Ascending aorta (tissue), 2 donors: ENCODE data around the gene ELF3. TPM values are rescaled to one million over a fixed set of nuclear protein-coding genes. Genes with fewer than 3 reads are reported as not detected.

ENCODE experiments used
- DNase-seq, 2 donors: peaks; one replicate each; pipeline ENCODE4 v3.0.0-alpha.2; 2019; ENCODE audit warnings: low spot score in 2 of 2
- H3K27ac ChIP-seq, 2 donors: fragments of 200-600 bp; sonication (generic); one replicate each; pipeline ENCODE4 v1.5.1; 2016 to 2017; ENCODE audit warnings: mild to moderate bottlenecking in 1 of 2
- H3K27me3 ChIP-seq: fragments of 200-600 bp; sonication (generic); one replicate; pipeline ENCODE4 v1.5.1; 2017
- H3K36me3 ChIP-seq, 2 donors: fragments of 200-600 bp; sonication (generic); one replicate each; pipeline ENCODE4 v1.5.1; 2016
- H3K4me1 ChIP-seq, 2 donors: fragments of 200-600 bp; sonication (generic); one replicate each; pipeline ENCODE4 v1.5.1; 2016 to 2017; ENCODE audit warnings: mild to moderate bottlenecking in 1 of 2
- H3K4me3 ChIP-seq, 2 donors: fragments of 200-600 bp; sonication (generic); one replicate each; pipeline ENCODE4 v1.5.1; 2016 to 2017; ENCODE audit warnings: mild to moderate bottlenecking in 1 of 2
- H3K9me3 ChIP-seq, 2 donors: fragments of 200-600 bp; sonication (generic); one replicate each; pipeline ENCODE4 v1.5.1; 2016
- CTCF ChIP-seq, 3 experiments: fragments of 200-600 bp in 2 of 3; fragments of 450-650 bp in 1 of 3; sonication (generic) in 2 of 3; IDR thresholded peaks; one replicate each; pipeline ENCODE4 v1.5.1; 2016 to 2019; ENCODE audit warnings: antibody characterized with exemption in 3 of 3, mild to moderate bottlenecking in 1 of 3, moderate library complexity in 1 of 3
- intact Hi-C: fragments of 100-400 bp; cut with DNase I; formaldehyde crosslinking; loops from one replicate; pipeline ENCODE4 v1.15.1; 2023
- total RNA-seq: library from RNA; depleted of rRNA; stranded (reverse); fragments of >200 nt; gene quantifications from one replicate; pipeline ENCODE4 v1.1.0, GENCODE V29; 2016

Gene ELF3
- total RNA-seq, 1 donor from 2014 or later: 0.96 TPM

GRCh38 chr1:202014915-202015661, 4.7 kb downstream of the ELF3 start:
- H3K27me3 ChIP-seq: no peaks in the 10 kb centered on the region
- intact Hi-C loops: no loop called here
- H3K4me3 ChIP-seq: no peak overlapping the region
- no peak overlapping the region for H3K27ac ChIP-seq
- DNase-seq: no peak
- no peaks in the 10 kb centered on the region for H3K9me3 ChIP-seq
- no peaks in the 10 kb centered on the region for H3K4me1 ChIP-seq
- H3K36me3 ChIP-seq: no peaks in the 10 kb centered on the region
- no peak for TF ChIP-seq CTCF (IDR thresholded peaks at IDR 0.05)

DNA sequence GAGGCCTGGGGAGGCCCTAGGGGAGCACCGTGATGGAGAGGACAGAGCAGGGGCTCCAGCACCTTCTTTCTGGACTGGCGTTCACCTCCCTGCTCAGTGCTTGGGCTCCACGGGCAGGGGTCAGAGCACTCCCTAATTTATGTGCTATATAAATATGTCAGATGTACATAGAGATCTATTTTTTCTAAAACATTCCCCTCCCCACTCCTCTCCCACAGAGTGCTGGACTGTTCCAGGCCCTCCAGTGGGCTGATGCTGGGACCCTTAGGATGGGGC, 5.2 kb downstream of the ELF3 start:
- H3K36me3 ChIP-seq: no peaks in the 10 kb centered on the region
- intact Hi-C loops: no loop called here
- DNase-seq: no peak
- H3K9me3 ChIP-seq: no peaks in the 10 kb centered on the region
- H3K27ac ChIP-seq: no peak overlapping the region
- TF ChIP-seq CTCF (IDR thresholded peaks at IDR 0.05): no peak
- no peaks in the 10 kb centered on the region for H3K4me1 ChIP-seq
- H3K27me3 ChIP-seq: no peaks in the 10 kb centered on the region
- H3K4me3 ChIP-seq: no peak overlapping the region

DNA sequence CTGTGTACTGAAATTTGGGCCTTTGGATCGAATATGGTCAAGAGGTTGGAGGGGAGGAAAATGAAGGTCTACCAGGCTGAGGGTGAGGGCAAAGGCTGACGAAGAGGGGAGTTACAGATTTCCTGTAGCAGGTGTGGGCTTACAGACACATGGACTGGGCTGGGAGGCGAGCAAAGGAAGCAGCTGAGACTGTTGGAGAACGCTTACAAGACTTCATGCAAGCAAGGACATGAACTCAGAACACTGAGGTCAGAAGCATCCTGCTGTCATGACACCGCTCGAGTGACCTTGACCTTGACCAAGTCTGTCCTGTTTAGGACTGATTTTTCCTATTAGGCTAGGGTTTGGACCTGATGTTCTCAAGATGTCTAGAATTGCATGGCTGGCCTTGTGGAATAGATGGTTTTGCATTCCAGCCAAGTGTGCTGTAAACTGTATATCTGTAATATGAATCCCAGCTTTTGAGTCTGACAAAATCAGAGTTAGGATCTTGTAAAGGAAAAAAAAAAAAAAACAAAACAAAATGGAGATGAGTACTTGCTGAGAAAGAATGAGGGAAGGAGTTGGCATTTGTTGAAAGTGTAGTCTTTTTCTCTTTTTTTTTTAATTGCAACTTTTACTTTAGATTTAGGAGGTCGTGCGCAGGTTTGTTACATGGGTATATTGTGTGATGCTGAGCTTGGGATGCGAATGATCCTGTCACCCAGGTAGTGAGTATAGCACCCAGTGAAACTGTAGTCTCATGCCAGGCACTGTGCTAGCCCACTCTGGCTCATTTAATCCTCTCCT, 5.8 kb downstream of the ELF3 start:
- intact Hi-C loops: no loop called here

GRCh38 chr1:202016811-202017748, 6.7 kb downstream of the ELF3 start:
- TF ChIP-seq CTCF (IDR thresholded peaks at IDR 0.05): no peak
- no peaks in the 10 kb centered on the region for H3K4me1 ChIP-seq
- DNase-seq: no peak
- no peaks in the 10 kb centered on the region for H3K9me3 ChIP-seq
- H3K27me3 ChIP-seq: no peaks in the 10 kb centered on the region
- H3K4me3 ChIP-seq: no peak overlapping the region
- H3K36me3 ChIP-seq: no peaks in the 10 kb centered on the region
- intact Hi-C loops: no loop called here
- H3K27ac ChIP-seq: no peak overlapping the region

More for the DNA sequence above, 5.8 kb downstream of the ELF3 start:
- Histone ChIP-seq H3K9me3 (no peaks in the 10 kb centered on the region), H3K27me3 (no peaks in the 10 kb centered on the region), H3K4me1 (no peaks in the 10 kb centered on the region), H3K4me3 (no peak overlapping the region), H3K27ac (no peak overlapping the region), H3K36me3 (no peaks in the 10 kb centered on the region)
- no peak for DNase-seq
- no peak for TF ChIP-seq CTCF (IDR thresholded peaks at IDR 0.05)

- H3K4me3 ChIP-seq: no peak overlapping the region
- no peak for TF ChIP-seq CTCF (IDR thresholded peaks at IDR 0.05)
- no peaks in the 10 kb centered on the region for H3K36me3 ChIP-seq
- H3K27ac ChIP-seq: no peak overlapping the region
- H3K9me3 ChIP-seq: no peaks in the 10 kb centered on the region
- no peaks in the 10 kb centered on the region for H3K27me3 ChIP-seq
- DNase-seq: no peak
- H3K4me1 ChIP-seq: no peaks in the 10 kb centered on the region
- intact Hi-C loops: no loop called here
Measured at GRCh38 chr1:202017749-202018467, 7.5 kb downstream of the ELF3 start.
